Astrocyte (in vitro differentiated cells and primary cell): ENCODE data around the gene ZNRF1.

Experiments used
- CTCF ChIP-seq: IDR thresholded peaks from 2 replicates; pipeline ENCODE4 v1.5.1; 2011; ENCODE audit warnings: low read depth, mild to moderate bottlenecking, inconsistent platforms, low read length, moderate library complexity; ENCODE audit not compliant: insufficient read depth
- EZH2 ChIP-seq: IDR thresholded peaks from 2 replicates; pipeline ENCODE4 v1.6.1; 2012; ENCODE audit warnings: mild to moderate bottlenecking, low read length, inconsistent platforms; ENCODE audit not compliant: insufficient read depth

- TF ChIP-seq CTCF (no peak), EZH2 (no peak)
Measured at GRCh38 chr16:75022567-75022966, 23.7 kb downstream of the ZNRF1 start.
